ENCODE data around the gene PIGC.

The PIGC gene

GRCh38 chr1:172427191-172427590 is 16.7 kb downstream of the PIGC start:
- H3K4me3 ChIP-seq (replicated peaks; ENCODE audit: low read depth, low read length), result no peak overlapping the region
- TF ChIP-seq CTCF (IDR thresholded peaks at IDR 0.05; ENCODE audit: low read depth, low read length, missing control alignments), result no peak
- no peak for DNase-seq (ENCODE audit: extremely low read depth, low read depth)

- no peak for DNase-seq (ENCODE audit: extremely low read depth, low read depth)
- no peak for TF ChIP-seq CTCF (IDR thresholded peaks at IDR 0.05; ENCODE audit: low read depth, low read length, missing control alignments)
Observed at GRCh38 chr1:172425339-172425738, 18.5 kb downstream of the PIGC start.

GRCh38 chr1:172423336-172423735 is 20.5 kb downstream of the PIGC start:
- TF ChIP-seq CTCF (IDR thresholded peaks at IDR 0.05; ENCODE audit: low read depth, low read length, missing control alignments), result no peak
- DNase-seq (ENCODE audit: extremely low read depth, low read depth), result no peak
- H3K4me3 ChIP-seq (replicated peaks; ENCODE audit: low read depth, low read length), result no peak overlapping the region

More at GRCh38 chr1:172425339-172425738, 18.5 kb downstream of the PIGC start:
- H3K4me3 ChIP-seq (replicated peaks; ENCODE audit: low read depth, low read length), result no peak overlapping the region

GRCh38 chr1:172421974-172422604 is 21.8 kb downstream of the PIGC start:
- H3K4me3 ChIP-seq (replicated peaks; ENCODE audit: low read depth, low read length), result no peak overlapping the region
- DNase-seq (ENCODE audit: extremely low read depth, low read depth), result no peak
- no peak for TF ChIP-seq CTCF (IDR thresholded peaks at IDR 0.05; ENCODE audit: low read depth, low read length, missing control alignments)

- no peak for DNase-seq (ENCODE audit: extremely low read depth, low read depth)
- no peak within 1 kb of the TSS for H3K4me3 ChIP-seq (replicated peaks; ENCODE audit: low read depth, low read length)
- no peak for TF ChIP-seq CTCF (IDR thresholded peaks at IDR 0.05; ENCODE audit: low read depth, low read length, missing control alignments)
Observed at GRCh38 chr1:172420385-172420784, 23.5 kb downstream of the PIGC start, which contains the start of gene C1orf105. Gene C1orf105, plus strand, starts transcription at chr1:172420685. Its CDS starts 201 bp downstream, at chr1:172420886.

- H3K4me3 ChIP-seq (replicated peaks; ENCODE audit: low read depth, low read length), result no peak overlapping the region
- DNase-seq (ENCODE audit: extremely low read depth, low read depth), result no peak
- no peak for TF ChIP-seq CTCF (IDR thresholded peaks at IDR 0.05; ENCODE audit: low read depth, low read length, missing control alignments)
Observed at GRCh38 chr1:172417557-172417956, 26.3 kb downstream of the PIGC start.
